Left ventricle myocardium inferior (tissue), 1 donor: ENCODE results near the gene MOB4. TPM values are rescaled to one million over a fixed set of nuclear protein-coding genes. Genes with fewer than 3 reads are reported as not detected.

Source experiments
- DNase-seq: peaks from one replicate; pipeline ENCODE4 v3.0.0-alpha.2; 2020
- H3K27ac ChIP-seq: fragments of 200-600 bp; replicated peaks from 2 replicates; pipeline ENCODE4 v1.8.0; 2021
- H3K27me3 ChIP-seq: fragments of 200-600 bp; 2 replicates; pipeline ENCODE4 v1.8.0; 2021; ENCODE audit warnings: low read depth
- H3K36me3 ChIP-seq: fragments of 200-600 bp; 2 replicates; pipeline ENCODE4 v1.8.0; 2021
- H3K4me1 ChIP-seq: fragments of 200-600 bp; 2 replicates; pipeline ENCODE4 v1.8.0; 2021
- H3K4me3 ChIP-seq: fragments of 200-600 bp; 2 replicates; pipeline ENCODE4 v1.8.0; 2021; ENCODE audit warnings: mild to moderate bottlenecking, moderate library complexity
- H3K9me3 ChIP-seq: fragments of 200-600 bp; replicated peaks from 2 replicates; pipeline ENCODE4 v1.8.0; 2021
- intact Hi-C: fragments of 100-400 bp; cut with micrococcal nuclease; formaldehyde crosslinking; loops from one replicate; pipeline ENCODE4 v1.11.0; 2022
- total RNA-seq: library from RNA; stranded (reverse); fragmentation: NEBNext Ultra II Directional; extraction: Animal tissue kit (Norgen Biotek cat#: 25700); gene quantifications from one replicate; pipeline ENCODE4 v1.2.1, GENCODE V29; 2021
- TF ChIP-seq, protein P1 (sequence below): fragments of 200-600 bp; IDR thresholded peaks from 2 replicates; pipeline ENCODE4 v1.8.0; 2021; ENCODE audit warnings: antibody characterized with exemption, mild to moderate bottlenecking, borderline replicate concordance
- donor health status: DM: no; HTN: yes; CAD: no; lungs with severe emphysema.

Gene MOB4
- total RNA-seq, 1 donor from 2014 or later: 35.7 TPM

DNA sequence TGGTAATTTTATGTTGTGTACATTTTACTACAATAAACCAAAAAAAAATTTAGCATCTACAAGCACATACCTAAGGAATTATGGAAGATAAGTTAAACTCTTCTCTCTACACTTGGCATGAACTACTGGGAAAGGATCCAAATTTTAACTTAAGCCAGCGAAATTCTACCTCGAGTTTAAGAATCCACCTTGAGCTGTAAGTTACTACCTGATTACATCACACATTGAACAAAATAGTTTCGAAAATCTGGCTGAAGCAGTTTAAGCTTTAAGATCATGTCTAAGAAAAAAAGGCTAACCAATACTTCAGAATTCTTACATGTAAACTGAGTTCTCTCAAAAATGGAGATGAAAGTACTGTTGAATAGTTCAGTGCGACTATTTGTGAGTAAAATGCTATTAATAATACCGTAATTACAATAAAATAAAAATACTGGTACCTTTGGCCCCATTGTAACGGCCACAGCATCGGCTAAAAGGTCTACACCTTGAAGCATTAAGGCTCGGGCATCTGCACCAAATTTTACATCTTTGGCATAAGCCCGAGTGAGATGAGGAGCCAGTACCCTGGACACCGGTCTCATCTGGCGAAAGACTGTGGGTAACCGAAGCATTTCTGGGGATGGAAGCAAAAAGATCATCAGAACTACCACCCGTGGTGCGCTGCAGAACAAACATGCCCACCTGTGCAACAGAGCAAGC, 17.5 kb upstream of the MOB4 start:
- H3K9me3 ChIP-seq: no peaks in the 10 kb centered on the region
- peak overlapping the region; percentile 92 for H3K27ac ChIP-seq
- intact Hi-C loops: loop anchor here (10.0 kb wide), 1 partner anchor 94 kb away; no protein-coding TSS in a partner anchor
- no peaks in the 10 kb centered on the region for H3K27me3 ChIP-seq
- peaks cover 63% of the 10 kb centered on the region for H3K36me3 ChIP-seq
- TF ChIP-seq, protein P1, sequence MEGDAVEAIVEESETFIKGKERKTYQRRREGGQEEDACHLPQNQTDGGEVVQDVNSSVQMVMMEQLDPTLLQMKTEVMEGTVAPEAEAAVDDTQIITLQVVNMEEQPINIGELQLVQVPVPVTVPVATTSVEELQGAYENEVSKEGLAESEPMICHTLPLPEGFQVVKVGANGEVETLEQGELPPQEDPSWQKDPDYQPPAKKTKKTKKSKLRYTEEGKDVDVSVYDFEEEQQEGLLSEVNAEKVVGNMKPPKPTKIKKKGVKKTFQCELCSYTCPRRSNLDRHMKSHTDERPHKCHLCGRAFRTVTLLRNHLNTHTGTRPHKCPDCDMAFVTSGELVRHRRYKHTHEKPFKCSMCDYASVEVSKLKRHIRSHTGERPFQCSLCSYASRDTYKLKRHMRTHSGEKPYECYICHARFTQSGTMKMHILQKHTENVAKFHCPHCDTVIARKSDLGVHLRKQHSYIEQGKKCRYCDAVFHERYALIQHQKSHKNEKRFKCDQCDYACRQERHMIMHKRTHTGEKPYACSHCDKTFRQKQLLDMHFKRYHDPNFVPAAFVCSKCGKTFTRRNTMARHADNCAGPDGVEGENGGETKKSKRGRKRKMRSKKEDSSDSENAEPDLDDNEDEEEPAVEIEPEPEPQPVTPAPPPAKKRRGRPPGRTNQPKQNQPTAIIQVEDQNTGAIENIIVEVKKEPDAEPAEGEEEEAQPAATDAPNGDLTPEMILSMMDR: no peak
- peak overlapping the region; percentile 91 for H3K4me3 ChIP-seq
- peaks cover 76% of the 10 kb centered on the region for H3K4me1 ChIP-seq
- DNase-seq: no peak

GRCh38 chr2:197498937-197499593, 16.8 kb upstream of the MOB4 start:
- peak overlapping the region; percentile 92 for H3K27ac ChIP-seq
- TF ChIP-seq, protein P1: no peak
- peaks cover 63% of the 10 kb centered on the region for H3K36me3 ChIP-seq
- H3K4me1 ChIP-seq: peaks cover 76% of the 10 kb centered on the region
- no peaks in the 10 kb centered on the region for H3K9me3 ChIP-seq
- intact Hi-C loops: loop anchor here (10.0 kb wide), 1 partner anchor 94 kb away; no protein-coding TSS in a partner anchor
- peak; percentile 46 for DNase-seq
- H3K4me3 ChIP-seq: peak overlapping the region; percentile 91
- H3K27me3 ChIP-seq: no peaks in the 10 kb centered on the region

DNA sequence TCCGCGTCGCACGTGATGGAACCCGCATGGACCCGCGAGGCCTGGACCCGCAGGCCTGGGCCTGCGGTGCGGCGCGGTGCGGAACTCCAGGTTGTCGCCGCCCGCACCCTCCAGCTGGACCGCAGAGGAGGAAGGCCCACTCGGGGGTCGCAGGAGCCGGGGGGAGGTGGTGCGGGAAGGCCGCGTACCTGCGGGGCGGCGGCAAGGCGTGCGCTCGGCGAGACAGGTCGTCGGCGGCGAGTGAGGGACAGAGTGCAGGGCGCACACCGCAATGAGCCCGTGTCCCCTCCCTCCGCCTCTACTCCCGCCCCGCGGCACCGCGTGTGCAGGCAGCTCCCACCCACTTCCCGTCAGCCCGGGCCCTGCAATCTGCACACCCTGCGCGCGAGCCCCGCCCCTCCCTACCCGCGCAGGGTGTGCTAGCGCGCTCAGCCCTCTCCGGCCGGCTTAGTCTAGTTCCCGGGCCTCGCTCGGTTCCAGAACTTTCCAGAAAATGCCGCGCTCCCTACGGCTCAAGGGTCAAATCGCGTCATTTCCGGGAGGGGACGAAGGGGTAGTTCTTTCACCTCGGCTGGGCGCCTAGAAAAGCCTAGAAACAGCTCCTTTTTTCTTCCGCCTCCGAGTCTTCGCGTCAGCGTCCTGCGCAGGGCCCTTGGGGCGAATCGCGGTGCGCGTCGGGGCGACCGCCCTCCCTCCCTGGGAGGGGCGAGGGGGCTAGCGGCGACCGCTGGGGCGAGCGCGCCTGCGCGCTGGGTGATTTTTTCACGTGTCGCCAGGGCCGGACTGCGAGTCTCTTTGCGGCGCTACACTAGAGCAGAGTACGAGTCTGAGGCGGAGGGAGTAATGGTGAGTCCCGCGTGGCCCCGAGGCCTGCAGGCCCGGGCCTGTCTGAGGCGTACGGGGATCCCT, 16.0 kb upstream of the MOB4 start, which contains the start of the genes HSPD1 and HSPE1:
HSPD1 (minus strand) TSS at position 247 of the 909 bp plus-strand sequence. CDS start 992 bp downstream, outside the sequence.
HSPE1 (plus strand) TSS at position 786 of the 909 bp plus-strand sequence; CDS start at position 844, 58 bp downstream.
- Histone ChIP-seq H3K36me3 (peaks cover 63% of the 10 kb centered on the region), H3K9me3 (no peaks in the 10 kb centered on the region), H3K27me3 (no peaks in the 10 kb centered on the region), H3K4me3 (peak within 1 kb of the TSS; percentile 91), H3K27ac (peak within 1 kb of the TSS; percentile 92), H3K4me1 (peaks cover 76% of the 10 kb centered on the region)
- intact Hi-C loops: loop anchor here (10.0 kb wide), 1 partner anchor 95 kb away; no protein-coding TSS in a partner anchor
- peak; percentile 97 for DNase-seq
- TF ChIP-seq, protein P1: no peak

DNA sequence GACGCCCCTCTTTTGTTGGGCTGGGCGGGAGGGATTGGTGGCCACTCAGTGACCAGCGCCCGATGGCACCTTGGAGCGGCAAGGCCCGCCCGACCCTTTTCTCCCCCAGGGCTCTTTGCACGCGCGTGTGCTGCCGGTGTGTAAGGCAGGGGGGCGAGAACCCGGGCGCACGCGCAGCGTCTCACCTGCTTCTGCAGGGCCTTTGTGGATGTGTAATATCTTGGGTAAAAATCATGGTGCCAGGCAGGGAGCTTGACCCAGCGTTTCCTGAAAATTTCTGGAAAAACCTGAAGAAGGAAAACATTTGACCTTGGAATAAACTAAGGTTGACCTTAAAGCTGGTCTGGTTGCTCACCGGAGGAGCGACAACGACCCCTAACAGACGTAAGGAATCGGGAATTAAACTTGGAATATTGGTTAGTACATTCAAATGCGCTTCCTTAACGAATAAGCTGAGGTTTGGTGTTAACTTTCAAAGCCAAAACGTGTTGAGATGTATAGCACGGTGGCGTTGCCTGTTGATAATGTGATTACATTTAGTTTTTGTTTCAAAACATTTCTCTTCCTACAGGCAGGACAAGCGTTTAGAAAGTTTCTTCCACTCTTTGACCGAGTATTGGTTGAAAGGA, 15.2 kb upstream of the MOB4 start:
- H3K4me3 ChIP-seq: peak overlapping the region; percentile 91
- intact Hi-C loops: no loop called here
- H3K9me3 ChIP-seq: no peaks in the 10 kb centered on the region
- H3K4me1 ChIP-seq: peaks cover 68% of the 10 kb centered on the region
- peaks cover 61% of the 10 kb centered on the region for H3K36me3 ChIP-seq
- TF ChIP-seq, protein P1: no peak
- H3K27ac ChIP-seq: peak overlapping the region; percentile 92
- no peak for DNase-seq
- no peaks in the 10 kb centered on the region for H3K27me3 ChIP-seq
